ENCODE data around the gene SEMA4G. TPM values are rescaled to one million over a fixed set of nuclear protein-coding genes. Genes with fewer than 3 reads are reported as not detected.

SEMA4G gene
- total RNA-seq, 4 donors from 2014 or later, result 16.5 to 233 (median 185) TPM

GRCh38 chr10:101000127-101000914 is 31.0 kb downstream of the SEMA4G start:
- H3K9me3 ChIP-seq, result no peaks in the 10 kb centered on the region
- H3K4me1 ChIP-seq, result peaks cover 0 to 44% (median 13%) of the 10 kb centered on the region in 4 donors
- H3K27me3 ChIP-seq, result no peaks in the 10 kb centered on the region
- TF ChIP-seq POLR2A (IDR thresholded peaks at IDR 0.05), result no peak
- H3K36me3 ChIP-seq, result peaks cover 0 to 20% (median 0%) of the 10 kb centered on the region in 3 donors
- DNase-seq, result no peak
- H3K4me3 ChIP-seq, result peak overlapping the region; percentile 75 to 96 (median 79)
- H3K27ac ChIP-seq, result peak overlapping the region; percentile 95 to 100 (median 96)

DNA sequence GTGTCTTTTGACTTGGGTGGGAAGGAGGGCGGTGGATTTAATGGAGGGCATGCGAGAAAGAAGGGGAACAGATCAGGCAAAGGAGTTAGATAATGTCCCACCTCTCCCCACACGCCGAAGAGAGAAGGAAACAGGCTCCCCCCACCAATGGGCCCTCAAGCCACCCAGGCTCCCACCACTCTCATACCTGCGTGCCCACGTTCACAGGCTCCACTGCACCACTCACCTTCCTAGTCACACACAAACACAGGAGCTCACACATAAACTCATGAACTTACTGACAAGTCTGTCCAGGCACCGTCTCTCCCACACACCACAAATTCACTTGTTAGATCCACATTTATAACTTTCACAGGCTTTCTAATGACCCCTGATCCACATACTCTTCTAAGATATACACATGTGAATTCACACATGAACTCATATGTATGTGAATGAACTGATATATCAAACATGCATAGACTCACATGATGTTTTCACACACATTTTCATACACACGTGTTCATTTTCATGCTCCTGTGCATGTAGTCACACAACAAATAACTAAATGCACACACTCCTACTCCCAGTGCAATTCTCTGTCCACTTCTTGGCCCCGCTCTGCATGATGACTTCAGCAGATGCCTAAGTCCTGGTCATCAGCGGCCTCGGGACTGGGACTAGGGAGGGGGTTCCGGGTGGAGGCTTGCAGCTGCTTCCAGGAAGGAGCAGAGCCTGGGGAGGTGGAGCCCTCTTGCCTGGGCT is 31.8 kb downstream of the SEMA4G start:
- Histone ChIP-seq H3K4me1 (peaks cover 0 to 44% (median 13%) of the 10 kb centered on the region in 4 donors), H3K27me3 (no peaks in the 10 kb centered on the region), H3K9me3 (no peaks in the 10 kb centered on the region), H3K27ac (peak overlapping the region; percentile 95 to 100 (median 96)), H3K36me3 (peaks cover 0 to 28% (median 0%) of the 10 kb centered on the region in 3 donors), H3K4me3 (peak overlapping the region in 2 of 4 donors; percentile 81 to 96)
- DNase-seq, result peak; percentile 37 to 86 (median 67)
- peak in 1 of 2 donors; percentile 53 for TF ChIP-seq POLR2A (IDR thresholded peaks at IDR 0.05)
- TF ChIP-seq, protein P1, sequence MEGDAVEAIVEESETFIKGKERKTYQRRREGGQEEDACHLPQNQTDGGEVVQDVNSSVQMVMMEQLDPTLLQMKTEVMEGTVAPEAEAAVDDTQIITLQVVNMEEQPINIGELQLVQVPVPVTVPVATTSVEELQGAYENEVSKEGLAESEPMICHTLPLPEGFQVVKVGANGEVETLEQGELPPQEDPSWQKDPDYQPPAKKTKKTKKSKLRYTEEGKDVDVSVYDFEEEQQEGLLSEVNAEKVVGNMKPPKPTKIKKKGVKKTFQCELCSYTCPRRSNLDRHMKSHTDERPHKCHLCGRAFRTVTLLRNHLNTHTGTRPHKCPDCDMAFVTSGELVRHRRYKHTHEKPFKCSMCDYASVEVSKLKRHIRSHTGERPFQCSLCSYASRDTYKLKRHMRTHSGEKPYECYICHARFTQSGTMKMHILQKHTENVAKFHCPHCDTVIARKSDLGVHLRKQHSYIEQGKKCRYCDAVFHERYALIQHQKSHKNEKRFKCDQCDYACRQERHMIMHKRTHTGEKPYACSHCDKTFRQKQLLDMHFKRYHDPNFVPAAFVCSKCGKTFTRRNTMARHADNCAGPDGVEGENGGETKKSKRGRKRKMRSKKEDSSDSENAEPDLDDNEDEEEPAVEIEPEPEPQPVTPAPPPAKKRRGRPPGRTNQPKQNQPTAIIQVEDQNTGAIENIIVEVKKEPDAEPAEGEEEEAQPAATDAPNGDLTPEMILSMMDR (IDR thresholded peaks at IDR 0.05), result no peak

DNA sequence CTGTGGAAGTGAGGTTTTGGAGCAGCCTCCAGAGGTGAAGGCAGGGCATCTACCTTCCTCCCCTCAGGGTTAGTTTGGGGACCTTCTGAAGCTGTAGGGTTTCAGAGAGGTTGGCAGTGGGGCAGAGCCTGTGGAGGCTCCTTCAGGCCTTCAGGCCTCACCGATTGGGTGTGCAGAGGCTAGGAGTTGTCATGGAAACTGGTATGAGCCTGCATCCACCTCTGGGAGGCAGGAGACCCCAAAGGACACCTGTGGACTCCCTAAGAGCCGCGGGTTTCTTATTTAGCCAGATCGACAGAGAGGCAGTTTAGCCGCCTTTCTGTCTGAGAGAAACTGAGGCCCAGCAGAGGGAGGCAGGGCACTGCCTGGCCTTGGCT is 32.3 kb downstream of the SEMA4G start:
- H3K9me3 ChIP-seq, result no peaks in the 10 kb centered on the region
- no peak for DNase-seq
- peaks cover 0 to 34% (median 0%) of the 10 kb centered on the region in 3 donors for H3K36me3 ChIP-seq
- peaks cover 0 to 39% (median 8%) of the 10 kb centered on the region in 4 donors for H3K4me1 ChIP-seq
- peak overlapping the region in 2 of 4 donors; percentile 10 to 15 for H3K4me3 ChIP-seq
- H3K27me3 ChIP-seq, result no peaks in the 10 kb centered on the region
- TF ChIP-seq, protein P1 (IDR thresholded peaks at IDR 0.05), result no peak
- TF ChIP-seq POLR2A (IDR thresholded peaks at IDR 0.05), result no peak
- H3K27ac ChIP-seq, result peak overlapping the region; percentile 65 to 100 (median 96)

GRCh38 chr10:101002456-101002855 is 33.2 kb downstream of the SEMA4G start:
- no peaks in the 10 kb centered on the region for H3K27me3 ChIP-seq
- TF ChIP-seq, protein P1 (IDR thresholded peaks at IDR 0.05), result no peak
- H3K36me3 ChIP-seq, result peaks cover 0 to 40% (median 0%) of the 10 kb centered on the region in 3 donors
- DNase-seq, result no peak
- no peaks in the 10 kb centered on the region for H3K9me3 ChIP-seq
- H3K4me1 ChIP-seq, result peaks cover 0 to 45% (median 8%) of the 10 kb centered on the region in 4 donors
- H3K27ac ChIP-seq, result peak overlapping the region in 3 of 4 donors; percentile 65 to 100 (median 95)
- no peak overlapping the region for H3K4me3 ChIP-seq

DNA sequence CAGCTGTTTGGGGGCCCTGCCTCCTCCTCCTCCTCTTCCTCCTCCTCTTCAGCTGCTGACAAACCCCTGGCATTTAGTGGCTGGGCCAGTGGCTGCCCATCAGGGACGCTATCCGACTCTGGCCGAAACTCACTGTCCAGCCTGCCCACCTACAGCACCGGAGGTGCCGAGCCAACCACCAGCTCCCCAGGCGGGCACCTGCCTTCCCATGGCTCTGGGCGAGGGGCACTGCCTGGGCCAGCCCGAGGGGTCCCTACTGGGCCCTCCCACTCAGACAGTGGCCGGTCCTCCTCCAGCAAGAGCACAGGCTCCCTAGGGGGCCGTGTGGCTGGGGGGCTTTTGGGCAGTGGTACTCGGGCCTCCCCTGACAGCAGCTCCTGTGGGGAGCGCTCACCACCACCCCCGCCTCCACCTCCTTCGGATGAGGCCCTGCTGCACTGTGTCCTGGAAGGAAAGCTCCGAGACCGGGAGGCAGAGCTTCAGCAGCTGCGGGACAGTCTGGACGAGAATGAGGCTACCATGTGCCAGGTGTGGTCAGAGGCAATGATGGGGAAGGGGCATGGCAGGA is 34.4 kb downstream of the SEMA4G start:
- Histone ChIP-seq H3K9me3 (no peaks in the 10 kb centered on the region), H3K27me3 (no peaks in the 10 kb centered on the region), H3K36me3 (peaks cover 0 to 41% (median 0%) of the 10 kb centered on the region in 3 donors), H3K27ac (no peak overlapping the region), H3K4me1 (peaks cover 0 to 45% (median 5%) of the 10 kb centered on the region in 4 donors), H3K4me3 (no peak overlapping the region)
- DNase-seq, result no peak
- no peak for TF ChIP-seq POLR2A (IDR thresholded peaks at IDR 0.05)
- TF ChIP-seq, protein P1 (IDR thresholded peaks at IDR 0.05), result no peak
